GM23338 (cell line): ENCODE data around the gene FAM209A. TPM values are rescaled to one million over a fixed set of nuclear protein-coding genes. Genes with fewer than 3 reads are reported as not detected.

Experiments
- ATAC-seq: fragments of 200-7000 bp; cut with Tn5 transposase; 3 replicates; pipeline ENCODE4 v1.9.1; 2020
- DNase-seq: peaks from one replicate; pipeline ENCODE4 v3.0.0-alpha.2; 2015; ENCODE audit warnings: low spot score
- H2AFZ ChIP-seq: fragments of 200-600 bp; sonication (generic); 2 replicates; pipeline ENCODE4 v1.8.0; 2016; ENCODE audit warnings: antibody characterized with exemption, mild to moderate bottlenecking, moderate library complexity
- H3F3A ChIP-seq: fragments of 200-600 bp; sonication (generic); replicated peaks from 2 replicates; pipeline ENCODE4 v1.8.0; 2017; ENCODE audit warnings: antibody characterized with exemption, mixed run types, low read depth
- H3K27ac ChIP-seq: fragments of 200-600 bp; sonication (generic); 2 replicates; pipeline ENCODE4 v1.6.1; 2016; ENCODE audit warnings: low read depth
- H3K27me3 ChIP-seq: fragments of 200-600 bp; sonication (generic); 2 replicates; pipeline ENCODE4 v1.8.0; 2016; ENCODE audit warnings: mild to moderate bottlenecking, mixed run types, moderate library complexity; ENCODE audit not compliant: insufficient read depth
- H3K36me3 ChIP-seq: fragments of 200-600 bp; sonication (generic); 2 replicates; pipeline ENCODE4 v1.8.0; 2016; ENCODE audit warnings: mild to moderate bottlenecking; ENCODE audit not compliant: insufficient read depth
- H3K4me1 ChIP-seq: fragments of 200-600 bp; sonication (generic); 2 replicates; pipeline ENCODE4 v1.8.0; 2016; ENCODE audit warnings: mild to moderate bottlenecking, moderate library complexity; ENCODE audit not compliant: insufficient read depth
- H3K4me2 ChIP-seq: fragments of 200-600 bp; sonication (generic); 2 replicates; pipeline ENCODE4 v1.7.1; 2017; ENCODE audit warnings: mixed run types
- H3K4me3 ChIP-seq: fragments of 200-600 bp; sonication (generic); 2 replicates; pipeline ENCODE4 v1.6.1; 2016; ENCODE audit warnings: mixed run types
- H3K79me2 ChIP-seq: fragments of 200-600 bp; sonication (generic); replicated peaks from 2 replicates; pipeline ENCODE4 v1.8.0; 2017; ENCODE audit warnings: mild to moderate bottlenecking; ENCODE audit not compliant: insufficient read depth
- H3K9me2 ChIP-seq: fragments of 200-600 bp; sonication (generic); 2 replicates; pipeline ENCODE4 v1.8.0; 2017; ENCODE audit not compliant: insufficient read depth
- H4K20me1 ChIP-seq: fragments of 200-600 bp; sonication (generic); replicated peaks from 2 replicates; pipeline ENCODE4 v1.8.0; 2017; ENCODE audit warnings: mild to moderate bottlenecking; ENCODE audit not compliant: insufficient read depth
- H3K27ac Mint-ChIP-seq: 2 replicates; pipeline ENCODE4 v1.8.0; 2020; ENCODE audit warnings: inconsistent platforms, mild to moderate bottlenecking, moderate library complexity, mixed read lengths
- H3K27me3 Mint-ChIP-seq: 3 replicates; pipeline ENCODE4 v1.8.0; 2022; ENCODE audit warnings: low read depth, mild to moderate bottlenecking, moderate library complexity, mixed read lengths, inconsistent platforms; ENCODE audit not compliant: insufficient read depth, poor library complexity
- H3K36me3 Mint-ChIP-seq: 3 replicates; pipeline ENCODE4 v1.8.0; 2021; ENCODE audit warnings: low read depth, mild to moderate bottlenecking, inconsistent platforms, moderate library complexity, mixed read lengths
- H3K4me1 Mint-ChIP-seq: 3 replicates; pipeline ENCODE4 v1.8.0; 2020; ENCODE audit warnings: mild to moderate bottlenecking, inconsistent platforms, mixed read lengths
- H3K4me3 Mint-ChIP-seq: 3 replicates; pipeline ENCODE4 v1.8.0; 2021; ENCODE audit warnings: moderate library complexity, mild to moderate bottlenecking, inconsistent platforms, mixed read lengths
- H3K9me3 Mint-ChIP-seq: 3 replicates; pipeline ENCODE4 v1.8.0; 2020; ENCODE audit warnings: moderate library complexity, mild to moderate bottlenecking, inconsistent platforms, mixed read lengths
- CREB1 ChIP-seq: fragments of 250-450 bp; sonication (Bioruptor Pico); IDR thresholded peaks from 2 replicates; pipeline ENCODE4 v1.5.0; 2020; ENCODE audit warnings: low read depth, mild to moderate bottlenecking, moderate library complexity
- EZH2phosphoT487 ChIP-seq: fragments of 200-600 bp; sonication (generic); IDR thresholded peaks from one replicate; pipeline ENCODE4 v1.8.1; 2018; ENCODE audit warnings: antibody characterized with exemption; ENCODE audit not compliant: unreplicated experiment
- JUNB ChIP-seq: IDR thresholded peaks from one replicate; pipeline ENCODE4 v1.6.1; 2016; ENCODE audit warnings: antibody characterized with exemption; ENCODE audit not compliant: unreplicated experiment
- NANOG ChIP-seq: IDR thresholded peaks from 2 replicates; pipeline ENCODE4 v1.6.1; 2016; ENCODE audit warnings: antibody characterized with exemption, borderline replicate concordance
- POLR2AphosphoS5 ChIP-seq: IDR thresholded peaks from 2 replicates; pipeline ENCODE4 v1.6.1; 2016; ENCODE audit warnings: antibody characterized with exemption, low read depth
- REST ChIP-seq: IDR thresholded peaks from one replicate; pipeline ENCODE4 v1.6.1; 2018; ENCODE audit warnings: antibody characterized with exemption; ENCODE audit not compliant: unreplicated experiment
- STAT1 ChIP-seq: IDR thresholded peaks from one replicate; pipeline ENCODE4 v1.6.1; 2016; ENCODE audit warnings: antibody characterized with exemption; ENCODE audit not compliant: unreplicated experiment
- ZNF114 ChIP-seq: fragments of 250-450 bp; sonication (Bioruptor Pico); IDR thresholded peaks from 2 replicates; pipeline ENCODE4 v1.5.0; 2020; ENCODE audit warnings: mild to moderate bottlenecking, moderate library complexity
- ZNF331 ChIP-seq: fragments of 250-450 bp; sonication (Bioruptor Pico); IDR thresholded peaks from 2 replicates; pipeline ENCODE4 v1.5.0; 2020; ENCODE audit warnings: low read depth, mild to moderate bottlenecking, moderate library complexity
- polyA plus RNA-seq: library from polyadenylated mRNA; unstranded; fragments of >200 nt; fragmentation: Nextera tagmentation; extraction: Ambion mirVana; gene quantifications from 2 replicates; pipeline ENCODE4 v1.2.1, GENCODE V29; 2016
- total RNA-seq: library from RNA; depleted of rRNA; stranded (reverse); fragments of >200 nt; shearing (Covaris generic); gene quantifications from 2 replicates; pipeline ENCODE4 v1.2.3, GENCODE V29; 2014
- TF ChIP-seq, protein P1 (sequence below): IDR thresholded peaks from 2 replicates; pipeline ENCODE4 v1.6.1; 2016; ENCODE audit warnings: antibody characterized with exemption
- TF ChIP-seq, protein P2 (sequence below): fragments of 250-450 bp; sonication (Bioruptor Pico); IDR thresholded peaks from 2 replicates; pipeline ENCODE4 v1.5.0; 2020; ENCODE audit warnings: mild to moderate bottlenecking, moderate library complexity

The FAM209A gene
- total and polyA plus RNA-seq, 2 experiments from 2014 or later, result not detected

DNA sequence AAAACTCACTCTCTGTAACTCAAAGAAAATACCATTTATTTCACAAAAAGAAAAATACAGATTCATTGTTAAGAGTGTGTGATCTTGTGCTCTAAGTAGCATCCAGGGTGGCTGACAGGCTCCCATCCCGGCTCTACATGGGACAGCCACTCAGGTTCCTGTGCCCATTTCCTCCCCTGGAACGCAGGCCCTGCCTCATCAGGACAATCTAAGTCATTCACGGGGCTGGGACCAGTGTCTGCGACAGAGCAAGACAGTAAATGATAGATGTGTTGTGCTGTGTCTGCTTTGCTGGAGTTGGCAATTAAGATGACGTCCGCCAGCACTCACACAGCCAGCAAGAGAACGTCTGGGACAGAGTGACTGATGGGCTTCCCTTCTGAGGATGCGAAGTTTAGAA, 6.9 kb upstream of the FAM209A start:
- Histone ChIP-seq H3K27ac (no peak overlapping the region), H3K4me3 (no peak overlapping the region), H3F3A (no peaks in the 10 kb centered on the region), H3K27me3 (no peaks in the 10 kb centered on the region), H2AFZ (no peak overlapping the region), H3K79me2 (no peaks in the 10 kb centered on the region), H3K9me2 (no peaks in the 10 kb centered on the region), H3K4me1 (no peaks in the 10 kb centered on the region), H4K20me1 (0 out of 2 replicates have a peak, but pooled peaks cover 5% of the 10 kb centered on the region), H3K36me3 (peaks cover 15% of the 10 kb centered on the region), H3K4me2 (no peak overlapping the region)
- Mint-ChIP-seq H3K9me3 (peaks cover 35% of the 10 kb centered on the region), H3K4me1 (no peaks in the 10 kb centered on the region), H3K4me3 (no peak overlapping the region), H3K27ac (no peak overlapping the region), H3K36me3 (peaks cover 55% of the 10 kb centered on the region), H3K27me3 (peaks cover 5% of the 10 kb centered on the region)
- ATAC-seq (no peak), DNase-seq (no peak)
- no peak for TF ChIP-seq JUNB
- no peak for TF ChIP-seq POLR2AphosphoS5
- TF ChIP-seq ZNF114 (CRISPR knock-in tag), result no peak
- no peak for TF ChIP-seq STAT1
- TF ChIP-seq, protein P1, sequence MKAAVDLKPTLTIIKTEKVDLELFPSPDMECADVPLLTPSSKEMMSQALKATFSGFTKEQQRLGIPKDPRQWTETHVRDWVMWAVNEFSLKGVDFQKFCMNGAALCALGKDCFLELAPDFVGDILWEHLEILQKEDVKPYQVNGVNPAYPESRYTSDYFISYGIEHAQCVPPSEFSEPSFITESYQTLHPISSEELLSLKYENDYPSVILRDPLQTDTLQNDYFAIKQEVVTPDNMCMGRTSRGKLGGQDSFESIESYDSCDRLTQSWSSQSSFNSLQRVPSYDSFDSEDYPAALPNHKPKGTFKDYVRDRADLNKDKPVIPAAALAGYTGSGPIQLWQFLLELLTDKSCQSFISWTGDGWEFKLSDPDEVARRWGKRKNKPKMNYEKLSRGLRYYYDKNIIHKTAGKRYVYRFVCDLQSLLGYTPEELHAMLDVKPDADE, result no peak
- TF ChIP-seq EZH2phosphoT487, result no peak
- no peak for TF ChIP-seq CREB1 (CRISPR knock-in tag)
- TF ChIP-seq NANOG, result no peak
- TF ChIP-seq ZNF331 (CRISPR knock-in tag), result no peak
- TF ChIP-seq REST, result no peak

DNA sequence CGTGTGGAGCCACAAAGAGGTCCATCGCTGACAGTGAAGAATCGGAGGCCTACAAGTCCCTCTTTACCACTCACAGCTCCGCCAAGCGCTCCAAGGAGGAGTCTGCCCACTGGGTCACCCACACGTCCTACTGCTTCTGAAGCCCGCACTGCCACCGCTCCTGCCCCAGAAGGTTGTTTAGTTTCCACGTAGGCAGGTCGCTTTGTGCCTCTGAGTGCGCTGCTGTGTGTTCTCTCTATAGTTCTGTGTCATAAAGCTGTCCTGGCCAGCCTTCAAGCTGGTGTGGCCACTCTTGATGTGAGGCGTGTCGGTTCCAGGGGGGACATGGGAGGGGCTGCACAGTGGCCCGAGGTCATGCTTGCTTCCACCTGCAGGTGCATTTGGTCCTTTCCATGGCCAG, 6.4 kb upstream of the FAM209A start:
- H3K4me3 Mint-ChIP-seq, result no peak overlapping the region
- no peak for DNase-seq
- Histone ChIP-seq H4K20me1 (0 out of 2 replicates have a peak, but pooled peaks cover 5% of the 10 kb centered on the region), H3K27me3 (no peaks in the 10 kb centered on the region), H3K36me3 (peaks cover 15% of the 10 kb centered on the region), H3K79me2 (no peaks in the 10 kb centered on the region), H3K4me2 (no peak overlapping the region), H3K4me3 (no peak overlapping the region), H2AFZ (no peak overlapping the region), H3K4me1 (no peaks in the 10 kb centered on the region), H3F3A (no peaks in the 10 kb centered on the region), H3K9me2 (no peaks in the 10 kb centered on the region), H3K27ac (no peak overlapping the region)
- H3K4me1 Mint-ChIP-seq, result no peaks in the 10 kb centered on the region
- H3K27ac Mint-ChIP-seq, result no peak overlapping the region
- peaks cover 37% of the 10 kb centered on the region for H3K9me3 Mint-ChIP-seq
- no peak for ATAC-seq
- peaks cover 5% of the 10 kb centered on the region for H3K27me3 Mint-ChIP-seq
- peaks cover 55% of the 10 kb centered on the region for H3K36me3 Mint-ChIP-seq
- TF ChIP-seq, protein P2, sequence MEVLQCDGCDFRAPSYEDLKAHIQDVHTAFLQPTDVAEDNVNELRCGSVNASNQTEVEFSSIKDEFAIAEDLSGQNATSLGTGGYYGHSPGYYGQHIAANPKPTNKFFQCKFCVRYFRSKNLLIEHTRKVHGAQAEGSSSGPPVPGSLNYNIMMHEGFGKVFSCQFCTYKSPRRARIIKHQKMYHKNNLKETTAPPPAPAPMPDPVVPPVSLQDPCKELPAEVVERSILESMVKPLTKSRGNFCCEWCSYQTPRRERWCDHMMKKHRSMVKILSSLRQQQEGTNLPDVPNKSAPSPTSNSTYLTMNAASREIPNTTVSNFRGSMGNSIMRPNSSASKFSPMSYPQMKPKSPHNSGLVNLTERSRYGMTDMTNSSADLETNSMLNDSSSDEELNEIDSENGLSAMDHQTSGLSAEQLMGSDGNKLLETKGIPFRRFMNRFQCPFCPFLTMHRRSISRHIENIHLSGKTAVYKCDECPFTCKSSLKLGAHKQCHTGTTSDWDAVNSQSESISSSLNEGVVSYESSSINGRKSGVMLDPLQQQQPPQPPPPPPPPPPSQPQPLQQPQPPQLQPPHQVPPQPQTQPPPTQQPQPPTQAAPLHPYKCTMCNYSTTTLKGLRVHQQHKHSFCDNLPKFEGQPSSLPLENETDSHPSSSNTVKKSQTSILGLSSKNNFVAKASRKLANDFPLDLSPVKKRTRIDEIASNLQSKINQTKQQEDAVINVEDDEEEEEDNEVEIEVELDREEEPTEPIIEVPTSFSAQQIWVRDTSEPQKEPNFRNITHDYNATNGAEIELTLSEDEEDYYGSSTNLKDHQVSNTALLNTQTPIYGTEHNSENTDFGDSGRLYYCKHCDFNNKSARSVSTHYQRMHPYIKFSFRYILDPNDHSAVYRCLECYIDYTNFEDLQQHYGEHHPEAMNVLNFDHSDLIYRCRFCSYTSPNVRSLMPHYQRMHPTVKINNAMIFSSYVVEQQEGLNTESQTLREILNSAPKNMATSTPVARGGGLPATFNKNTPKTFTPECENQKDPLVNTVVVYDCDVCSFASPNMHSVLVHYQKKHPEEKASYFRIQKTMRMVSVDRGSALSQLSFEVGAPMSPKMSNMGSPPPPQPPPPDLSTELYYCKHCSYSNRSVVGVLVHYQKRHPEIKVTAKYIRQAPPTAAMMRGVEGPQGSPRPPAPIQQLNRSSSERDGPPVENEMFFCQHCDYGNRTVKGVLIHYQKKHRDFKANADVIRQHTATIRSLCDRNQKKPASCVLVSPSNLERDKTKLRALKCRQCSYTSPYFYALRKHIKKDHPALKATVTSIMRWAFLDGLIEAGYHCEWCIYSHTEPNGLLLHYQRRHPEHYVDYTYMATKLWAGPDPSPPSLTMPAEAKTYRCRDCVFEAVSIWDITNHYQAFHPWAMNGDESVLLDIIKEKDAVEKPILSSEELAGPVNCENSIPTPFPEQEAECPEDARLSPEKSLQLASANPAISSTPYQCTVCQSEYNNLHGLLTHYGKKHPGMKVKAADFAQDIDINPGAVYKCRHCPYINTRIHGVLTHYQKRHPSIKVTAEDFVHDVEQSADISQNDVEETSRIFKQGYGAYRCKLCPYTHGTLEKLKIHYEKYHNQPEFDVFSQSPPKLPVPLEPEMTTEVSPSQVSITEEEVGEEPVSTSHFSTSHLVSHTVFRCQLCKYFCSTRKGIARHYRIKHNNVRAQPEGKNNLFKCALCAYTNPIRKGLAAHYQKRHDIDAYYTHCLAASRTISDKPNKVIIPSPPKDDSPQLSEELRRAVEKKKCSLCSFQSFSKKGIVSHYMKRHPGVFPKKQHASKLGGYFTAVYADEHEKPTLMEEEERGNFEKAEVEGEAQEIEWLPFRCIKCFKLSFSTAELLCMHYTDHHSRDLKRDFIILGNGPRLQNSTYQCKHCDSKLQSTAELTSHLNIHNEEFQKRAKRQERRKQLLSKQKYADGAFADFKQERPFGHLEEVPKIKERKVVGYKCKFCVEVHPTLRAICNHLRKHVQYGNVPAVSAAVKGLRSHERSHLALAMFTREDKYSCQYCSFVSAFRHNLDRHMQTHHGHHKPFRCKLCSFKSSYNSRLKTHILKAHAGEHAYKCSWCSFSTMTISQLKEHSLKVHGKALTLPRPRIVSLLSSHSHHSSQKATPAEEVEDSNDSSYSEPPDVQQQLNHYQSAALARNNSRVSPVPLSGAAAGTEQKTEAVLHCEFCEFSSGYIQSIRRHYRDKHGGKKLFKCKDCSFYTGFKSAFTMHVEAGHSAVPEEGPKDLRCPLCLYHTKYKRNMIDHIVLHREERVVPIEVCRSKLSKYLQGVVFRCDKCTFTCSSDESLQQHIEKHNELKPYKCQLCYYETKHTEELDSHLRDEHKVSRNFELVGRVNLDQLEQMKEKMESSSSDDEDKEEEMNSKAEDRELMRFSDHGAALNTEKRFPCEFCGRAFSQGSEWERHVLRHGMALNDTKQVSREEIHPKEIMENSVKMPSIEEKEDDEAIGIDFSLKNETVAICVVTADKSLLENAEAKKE (CRISPR knock-in tag), result no peak
- no peak for TF ChIP-seq CREB1 (CRISPR knock-in tag)
